Erythroblast (primary cell): ENCODE results near the gene CORO6.

ENCODE experiments used
- GATA1 ChIP-seq: IDR thresholded peaks from 2 replicates; pipeline ENCODE4 v1.6.1; 2011; ENCODE audit warnings: low read depth, mild to moderate bottlenecking, control low read depth, low read length, moderate library complexity
- POLR2A ChIP-seq: IDR thresholded peaks from 2 replicates; pipeline ENCODE4 v1.6.1; 2011; ENCODE audit warnings: mild to moderate bottlenecking, low read length

DNA sequence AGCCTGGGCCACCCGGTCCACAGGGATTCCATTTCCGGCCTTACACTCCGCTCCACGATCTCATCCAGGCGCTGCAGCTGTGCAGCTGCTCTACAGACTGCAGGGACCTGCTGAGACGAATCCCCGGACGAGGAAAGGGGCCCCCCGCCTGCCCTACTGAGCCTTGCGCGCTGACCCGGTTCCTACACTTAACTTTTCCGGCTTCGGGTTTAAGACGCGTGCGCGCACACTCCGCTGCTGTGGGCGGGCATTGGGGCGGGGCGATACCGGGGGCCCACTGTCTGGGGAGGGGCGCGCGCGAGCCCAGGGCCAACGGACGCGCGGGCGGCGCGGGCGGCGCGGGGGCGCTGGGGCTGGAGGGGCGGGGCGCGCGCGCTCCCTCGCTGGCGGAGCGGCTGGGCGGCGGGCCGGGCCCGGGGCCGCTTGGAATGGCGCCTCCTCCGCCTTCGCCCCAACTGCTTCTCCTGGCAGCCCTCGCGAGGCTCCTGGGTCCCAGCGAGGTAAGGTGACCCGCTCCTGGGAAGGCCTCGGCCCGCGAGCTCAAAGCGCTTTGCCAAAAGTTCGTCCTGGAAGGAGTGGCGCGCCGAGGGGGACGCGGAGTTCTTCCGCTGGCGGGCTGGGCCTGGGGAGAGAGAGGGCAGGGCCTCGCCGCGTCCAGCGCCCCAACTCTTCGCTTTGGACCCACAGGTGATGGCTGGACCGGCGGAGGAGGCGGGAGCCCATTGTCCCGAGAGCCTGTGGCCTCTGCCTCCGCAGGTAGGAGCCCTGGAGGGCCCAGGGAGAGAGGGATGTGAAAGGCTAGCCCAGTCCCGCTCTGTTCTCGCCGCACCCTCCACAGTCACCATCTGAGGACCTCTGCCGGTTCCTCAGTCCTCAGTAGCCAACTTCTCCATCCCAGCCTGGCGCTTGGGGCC, 54.1 kb downstream of the CORO6 start, which contains the start of gene TP53I13:
- TF ChIP-seq POLR2A = peak; percentile 21
- no peak for TF ChIP-seq GATA1
